Small intestine (tissue), 7 donors: ENCODE data around the gene SCYGR1. TPM values are rescaled to one million over a fixed set of nuclear protein-coding genes. Genes with fewer than 3 reads are reported as not detected.

Experiments used
- DNase-seq, 2 donors: peaks; one replicate each; pipeline versions ENCODE4 v3.0.0 to v3.0.0-alpha.2; 2013
- FAIRE-seq: peaks from 2 replicates; lab custom pipeline; 2012; peaks lifted over from hg19 to GRCh38; lab: Jason Lieb, UNC
- H3K27ac ChIP-seq, 3 donors: one replicate each; pipeline ENCODE4 v1.5.1; 2013; ENCODE audit warnings: low read length in 2 of 3, mild to moderate bottlenecking in 2 of 3, control low read depth in 1 of 3, inconsistent platforms in 1 of 3, low read depth in 1 of 3, moderate library complexity in 1 of 3
- H3K27me3 ChIP-seq, 3 donors: one replicate each; pipeline ENCODE4 v1.6.1; 2013; ENCODE audit warnings: low read length in 3 of 3, inconsistent platforms in 1 of 3; ENCODE audit not compliant: control insufficient read depth in 3 of 3, insufficient read depth in 3 of 3
- H3K36me3 ChIP-seq, 3 donors: one replicate each; pipeline ENCODE4 v1.6.1; 2013; ENCODE audit warnings: low read length in 3 of 3, inconsistent platforms in 1 of 3, low read depth in 1 of 3, mild to moderate bottlenecking in 1 of 3, moderate library complexity in 1 of 3; ENCODE audit not compliant: control insufficient read depth in 3 of 3, insufficient read depth in 2 of 3
- H3K4me1 ChIP-seq, 3 donors: one replicate each; pipeline ENCODE4 v1.6.1; 2013; ENCODE audit warnings: low read length in 2 of 3, inconsistent platforms in 1 of 3, low read depth in 1 of 3, mild to moderate bottlenecking in 1 of 3, moderate library complexity in 1 of 3; ENCODE audit not compliant: control insufficient read depth in 3 of 3, insufficient read depth in 2 of 3
- H3K4me3 ChIP-seq, 3 donors: one replicate each; pipeline ENCODE4 v1.5.1; 2013; ENCODE audit warnings: low read length in 3 of 3, control low read depth in 1 of 3, inconsistent platforms in 1 of 3, low read depth in 1 of 3, mild to moderate bottlenecking in 1 of 3, moderate library complexity in 1 of 3
- H3K9me3 ChIP-seq, 2 donors: one replicate each; pipeline ENCODE4 v1.6.1; 2013; ENCODE audit warnings: low read depth in 1 of 2, low read length in 1 of 2; ENCODE audit not compliant: control insufficient read depth in 2 of 2, insufficient read depth in 1 of 2
- WGBS, 3 donors: extraction: QIAGEN DNeasy Blood & Tissue Kit; methylation state at CpG; one replicate each; pipeline ENCODE4 v1.1.7; 2013; 5-methylcytosine and 5-hydroxymethylcytosine counted together
- polyA plus RNA-seq, 4 donors: library from polyadenylated mRNA; stranded (reverse) in 3 of 4; unstranded in 1 of 4; fragments of 200-250 nt in 3 of 4; fragments of 120-200 nt in 1 of 4; gene quantifications; one replicate each; pipeline versions ENCODE4 v1.2.1 to v1.2.3, GENCODE V29; 2013
- donor health status: healthy with polysubstance abuse.
- donor health status: control.
- donor health status: control.
- donor health status: Bipolar disorder and iron deficiency.
- donor health status: healthy.

SCYGR1 gene
- polyA plus RNA-seq, 4 donors: not detected

DNA sequence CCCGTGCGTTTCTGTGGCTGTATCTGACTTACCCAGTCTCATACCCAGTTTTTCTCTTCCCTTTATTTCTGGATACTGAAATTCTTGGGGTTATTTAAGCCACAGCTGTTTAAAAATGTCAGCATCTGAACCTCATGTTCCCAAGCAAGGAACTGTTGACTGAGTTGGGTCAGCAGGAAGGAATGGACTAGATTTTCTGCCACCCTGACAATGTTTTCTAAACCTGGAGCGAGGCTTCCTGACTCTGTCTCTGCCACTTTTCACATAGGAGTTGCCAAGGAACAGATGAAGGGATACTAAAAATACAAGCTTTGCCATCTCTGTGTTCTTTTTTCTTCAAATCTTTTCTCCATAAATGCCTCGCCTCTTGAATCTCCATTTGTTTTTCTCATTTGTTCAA is 29.0 kb upstream of the SCYGR1 start:
- H3K9me3 ChIP-seq: no peaks in the 10 kb centered on the region
- H3K36me3 ChIP-seq: no peaks in the 10 kb centered on the region
- no peak overlapping the region for H3K4me3 ChIP-seq
- WGBS, 3 donors: 78 to 89% (median 83%) methylated on average over 4 of the region's 4 CpGs
- DNase-seq (no peak), FAIRE-seq (no peak)
- H3K4me1 ChIP-seq: peaks cover 0 to 20% (median 4%) of the 10 kb centered on the region in 3 donors
- H3K27me3 ChIP-seq: no peaks in the 10 kb centered on the region
- no peak overlapping the region for H3K27ac ChIP-seq

DNA sequence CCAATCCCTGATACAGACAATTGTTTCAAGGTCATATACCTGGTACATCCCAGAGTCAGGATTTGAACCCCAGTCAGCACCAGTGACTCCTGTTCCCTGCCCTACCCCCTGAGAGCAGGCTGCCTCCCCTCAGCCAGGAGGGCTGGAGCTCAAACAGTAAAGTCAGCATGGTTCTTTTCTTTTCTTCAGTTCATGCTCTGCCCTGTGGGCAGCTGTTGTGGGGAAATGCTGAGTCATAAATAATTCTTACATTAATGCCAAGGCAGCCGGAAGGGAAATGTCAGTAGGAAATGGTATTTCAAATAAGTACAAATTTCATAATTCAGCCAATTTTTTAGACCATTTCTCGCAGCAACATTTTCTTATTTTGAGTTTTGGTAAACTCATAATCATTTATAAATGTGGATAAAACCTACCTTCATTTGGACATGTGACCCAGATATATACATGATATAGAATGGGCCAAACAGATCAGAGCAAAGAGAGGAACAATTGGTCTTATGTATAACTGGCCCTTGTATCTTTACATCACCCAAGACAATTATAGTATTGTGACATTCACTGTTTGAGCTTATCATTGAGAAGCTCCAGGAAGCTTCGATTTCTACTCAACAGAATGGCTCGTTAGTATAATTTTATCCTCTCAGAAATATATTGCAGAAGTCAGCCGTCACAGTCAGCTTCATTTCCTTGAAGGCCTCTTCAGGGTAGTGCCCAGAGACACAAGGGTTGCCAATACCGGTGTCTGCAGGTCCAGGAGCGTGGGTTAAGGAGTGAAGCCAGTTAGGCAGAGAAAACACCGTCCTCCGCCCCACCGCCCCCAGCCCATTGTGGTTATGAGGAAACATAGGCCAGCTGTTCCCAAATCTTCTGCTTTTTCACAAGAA is 28.0 kb upstream of the SCYGR1 start:
- Histone ChIP-seq H3K9me3 (no peaks in the 10 kb centered on the region), H3K27ac (peak overlapping the region in 1 of 3 donors; percentile 53), H3K4me3 (no peak overlapping the region), H3K36me3 (no peaks in the 10 kb centered on the region), H3K27me3 (no peaks in the 10 kb centered on the region), H3K4me1 (peaks cover 0 to 20% (median 4%) of the 10 kb centered on the region in 3 donors)
- FAIRE-seq (no peak), DNase-seq (peak in 1 of 2 donors; percentile 29)
- WGBS, 3 donors: 61 to 80% (median 78%) methylated on average over 10 of the region's 10 CpGs

DNA sequence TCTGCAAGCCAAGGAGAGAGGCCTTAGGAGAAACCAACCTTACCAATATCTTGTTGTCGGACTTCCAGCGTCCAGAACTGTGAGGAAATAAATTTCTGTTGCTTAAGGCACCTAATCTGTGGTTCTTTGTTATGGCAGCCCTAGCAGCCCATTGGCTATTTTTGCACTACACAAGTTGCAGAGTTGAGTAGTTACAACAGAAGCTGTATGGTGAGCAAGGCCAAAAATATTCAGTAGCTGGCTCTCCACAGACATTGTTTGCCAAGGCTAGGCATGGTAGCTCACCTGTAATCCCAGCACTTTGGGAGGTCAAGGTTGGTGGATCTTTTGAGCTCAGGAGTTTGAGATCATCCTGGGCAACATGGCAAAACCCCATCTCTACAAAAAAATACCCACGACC is 27.1 kb upstream of the SCYGR1 start:
- FAIRE-seq: no peak
- no peak overlapping the region for H3K4me3 ChIP-seq
- no peaks in the 10 kb centered on the region for H3K27me3 ChIP-seq
- WGBS, 3 donors: 86 to 97% (median 89%) methylated on average over 3 of the region's 3 CpGs
- H3K36me3 ChIP-seq: no peaks in the 10 kb centered on the region
- H3K9me3 ChIP-seq: no peaks in the 10 kb centered on the region
- H3K27ac ChIP-seq: no peak overlapping the region
- no peak for DNase-seq
- H3K4me1 ChIP-seq: peaks cover 0 to 19% (median 4%) of the 10 kb centered on the region in 3 donors

DNA sequence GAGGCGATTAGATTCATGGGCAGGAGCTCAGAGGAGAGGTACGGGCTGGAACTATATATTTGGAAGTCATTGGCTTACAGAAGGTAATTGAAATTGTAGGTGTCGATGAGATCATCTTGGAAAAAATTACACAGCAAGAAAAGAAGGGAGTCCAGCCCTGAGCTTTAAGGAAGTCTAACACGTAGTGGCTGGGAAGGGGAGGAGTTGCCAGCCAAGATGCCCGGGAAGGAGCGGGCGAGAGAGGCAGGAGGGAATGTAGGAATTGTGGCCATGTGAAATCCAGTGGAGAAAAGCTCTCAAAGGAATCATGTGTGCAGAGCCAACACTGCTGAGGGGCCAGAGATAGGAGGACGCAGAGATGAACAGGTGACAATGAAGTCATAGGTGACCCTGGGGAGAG is 25.6 kb upstream of the SCYGR1 start:
- Histone ChIP-seq H3K4me3 (no peak overlapping the region), H3K4me1 (peaks cover 0 to 11% (median 4%) of the 10 kb centered on the region in 3 donors), H3K36me3 (no peaks in the 10 kb centered on the region), H3K27me3 (no peaks in the 10 kb centered on the region), H3K27ac (peak overlapping the region in 1 of 3 donors; percentile 61), H3K9me3 (no peaks in the 10 kb centered on the region)
- FAIRE-seq (no peak), DNase-seq (peak in 1 of 2 donors; percentile 45)
- WGBS, 3 donors: 81 to 88% (median 81%) methylated on average over 8 of the region's 8 CpGs

DNA sequence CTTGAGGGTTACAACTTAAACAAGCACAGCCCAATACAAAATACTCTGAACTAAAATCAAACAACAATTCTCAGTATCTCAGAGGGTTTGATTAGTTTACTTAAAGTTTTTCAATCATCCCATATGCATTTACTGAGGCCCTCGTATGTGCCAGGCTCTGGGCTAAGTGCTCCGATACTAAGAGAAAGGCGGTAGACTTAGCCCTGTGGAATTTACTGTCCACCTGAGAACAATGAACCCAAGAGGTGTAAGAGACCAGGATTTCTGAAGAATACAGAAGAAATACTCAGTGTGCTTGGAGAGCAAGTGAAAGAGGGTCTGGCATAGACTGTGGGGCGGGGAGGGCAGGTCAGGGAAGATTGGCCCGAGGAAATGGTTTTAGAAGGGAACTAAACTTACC is 25.1 kb upstream of the SCYGR1 start:
- Histone ChIP-seq H3K4me3 (no peak overlapping the region), H3K4me1 (peaks cover 0 to 8% (median 4%) of the 10 kb centered on the region in 3 donors), H3K9me3 (no peaks in the 10 kb centered on the region), H3K27me3 (no peaks in the 10 kb centered on the region), H3K36me3 (no peaks in the 10 kb centered on the region), H3K27ac (peak overlapping the region in 1 of 3 donors; percentile 61)
- FAIRE-seq: no peak
- 89 to 90% (median 90%) methylated on average over 5 of the region's 5 CpGs for WGBS, 3 donors
- no peak for DNase-seq

DNA sequence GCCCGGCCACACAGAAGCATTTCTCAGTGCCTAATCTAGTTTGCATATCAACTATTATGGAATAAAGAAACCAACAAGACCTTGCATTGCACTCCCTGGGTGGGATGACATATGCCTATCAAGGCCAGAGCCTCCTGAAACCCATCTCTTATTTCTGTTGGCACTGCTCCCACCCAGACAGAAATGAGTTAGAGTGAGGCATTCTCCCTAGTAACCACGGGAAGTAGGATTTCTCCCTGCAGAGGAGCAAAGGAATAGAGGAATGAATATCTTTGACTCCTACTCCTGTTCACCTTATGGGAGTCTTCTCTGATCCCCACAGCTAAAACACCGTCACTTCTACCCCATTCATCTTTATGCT is 24.2 kb upstream of the SCYGR1 start:
- FAIRE-seq: no peak
- no peaks in the 10 kb centered on the region for H3K36me3 ChIP-seq
- WGBS, 3 donors: 88 to 91% (median 90%) methylated on average over 3 of the region's 3 CpGs
- H3K27me3 ChIP-seq: no peaks in the 10 kb centered on the region
- H3K9me3 ChIP-seq: no peaks in the 10 kb centered on the region
- no peak for DNase-seq
- no peak overlapping the region for H3K4me3 ChIP-seq
- H3K27ac ChIP-seq: no peak overlapping the region
- peaks cover 0 to 7% (median 4%) of the 10 kb centered on the region in 3 donors for H3K4me1 ChIP-seq

DNA sequence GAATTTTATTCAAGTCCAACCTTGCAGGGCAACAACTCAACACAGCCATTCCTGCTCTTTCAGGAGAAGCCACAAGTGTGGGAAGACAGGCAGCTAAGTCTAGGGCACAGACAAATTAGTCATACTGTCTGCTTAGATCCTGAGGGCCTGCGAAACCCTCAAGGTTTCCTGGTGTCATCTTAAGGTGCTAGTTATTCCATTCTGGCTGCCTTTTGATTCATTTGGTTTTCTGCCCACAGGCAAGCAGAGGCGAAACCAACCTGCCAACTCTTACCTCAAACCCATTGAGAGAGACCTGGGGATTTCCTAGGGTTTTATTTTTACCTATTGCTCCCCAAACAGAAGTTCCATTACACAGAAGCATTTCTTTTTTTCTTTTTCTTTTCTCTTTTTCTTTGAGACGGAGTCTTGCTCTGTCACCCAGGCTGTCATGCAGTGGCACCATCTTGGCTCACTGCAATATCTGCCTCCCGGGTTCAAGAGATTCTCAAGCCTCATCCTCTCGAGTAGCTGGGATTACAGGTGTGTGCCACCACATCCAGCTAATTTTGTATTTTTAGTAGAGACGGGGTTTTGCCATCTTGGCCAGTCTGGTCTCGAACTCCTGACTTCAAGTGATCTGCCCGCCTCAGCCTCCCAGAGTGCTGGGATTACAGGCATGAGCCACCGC is 23.7 kb upstream of the SCYGR1 start:
- Histone ChIP-seq H3K36me3 (no peaks in the 10 kb centered on the region), H3K27ac (no peak overlapping the region), H3K4me1 (peaks cover 3 to 12% (median 3%) of the 10 kb centered on the region in 3 donors), H3K4me3 (no peak overlapping the region), H3K27me3 (no peaks in the 10 kb centered on the region), H3K9me3 (no peaks in the 10 kb centered on the region)
- 82 to 91% (median 85%) methylated on average over 9 of the region's 9 CpGs for WGBS, 3 donors
- FAIRE-seq (no peak), DNase-seq (no peak)

DNA sequence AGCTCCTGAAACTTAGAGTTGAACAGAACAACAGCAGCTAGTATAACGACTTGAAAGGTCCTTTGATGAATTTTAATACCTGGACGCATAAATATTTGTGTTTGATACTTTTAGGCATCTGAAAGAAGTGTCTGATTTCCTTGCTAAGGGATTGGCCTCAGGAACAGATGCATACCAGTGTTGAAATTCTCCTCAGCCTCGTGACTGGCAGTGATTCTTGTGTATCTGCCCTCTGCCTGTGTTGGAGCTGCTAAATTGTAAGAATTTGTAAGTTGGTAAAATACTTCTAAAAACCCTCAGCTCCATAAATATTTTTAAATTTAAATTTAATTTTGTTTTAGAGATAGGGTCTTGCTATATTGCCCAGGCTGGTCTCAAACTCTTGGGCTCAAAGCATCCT is 22.4 kb upstream of the SCYGR1 start:
- DNase-seq (no peak), FAIRE-seq (no peak)
- no peak overlapping the region for H3K4me3 ChIP-seq
- no peaks in the 10 kb centered on the region for H3K36me3 ChIP-seq
- no peak overlapping the region for H3K27ac ChIP-seq
- no peaks in the 10 kb centered on the region for H3K27me3 ChIP-seq
- peaks cover 0 to 18% (median 6%) of the 10 kb centered on the region in 3 donors for H3K4me1 ChIP-seq
- no peaks in the 10 kb centered on the region for H3K9me3 ChIP-seq
- WGBS, 3 donors: 80 to 91% (median 84%) methylated on average over 3 of the region's 3 CpGs
